ENCODE measurements around the gene KIF6. TPM values are rescaled to one million over a fixed set of nuclear protein-coding genes. Genes with fewer than 3 reads are reported as not detected.

KIF6 gene
- total RNA-seq, 1 donor from 2014 or later = 2.7 TPM

- H3K4me2 ChIP-seq = no peak overlapping the region
- no peak for DNase-seq (ENCODE audit: low spot score)
- H3K27ac Mint-ChIP-seq = no peak overlapping the region
- no peaks in the 10 kb centered on the region for H3K27me3 Mint-ChIP-seq (ENCODE audit: insufficient read depth, low read depth)
- H3K36me3 Mint-ChIP-seq = no peaks in the 10 kb centered on the region
- no peak overlapping the region for H3K27ac ChIP-seq
- no peaks in the 10 kb centered on the region for H3K79me2 ChIP-seq (ENCODE audit: low read depth)
- H2AFZ ChIP-seq (replicated peaks) = no peak overlapping the region
- H3F3A ChIP-seq (ENCODE audit: low read depth) = no peaks in the 10 kb centered on the region
- no peaks in the 10 kb centered on the region for H3K27me3 ChIP-seq
- no peaks in the 10 kb centered on the region for H3K4me1 Mint-ChIP-seq
- H3K9ac ChIP-seq = no peak overlapping the region
- no peaks in the 10 kb centered on the region for H3K4me1 ChIP-seq
- no peaks in the 10 kb centered on the region for H3K9me3 Mint-ChIP-seq
- no peaks in the 10 kb centered on the region for H4K20me1 ChIP-seq (ENCODE audit: low read depth)
- no peaks in the 10 kb centered on the region for H3K9me3 ChIP-seq (ENCODE audit: low read depth)
- H3K36me3 ChIP-seq = no peaks in the 10 kb centered on the region
- H3K4me3 Mint-ChIP-seq = no peak overlapping the region
- no peak for TF ChIP-seq CTCF (IDR thresholded peaks at IDR 0.05)
- TF ChIP-seq EZH2phosphoT487 (IDR thresholded peaks at IDR 0.05) = no peak
- no peak for TF ChIP-seq EZH2 (IDR thresholded peaks at IDR 0.05)
- no peak overlapping the region for H3K4me3 ChIP-seq
These were observed 315.3 kb downstream of the KIF6 start for GRCh38 chr6:39409889-39410288.

GRCh38 chr6:39407446-39407993 lies 317.7 kb downstream of the KIF6 start:
- Histone ChIP-seq H3K27ac (no peak overlapping the region), H3F3A (ENCODE audit: low read depth) (no peaks in the 10 kb centered on the region), H3K4me1 (no peaks in the 10 kb centered on the region), H3K36me3 (no peaks in the 10 kb centered on the region), H3K4me2 (no peak overlapping the region), H4K20me1 (ENCODE audit: low read depth) (no peaks in the 10 kb centered on the region), H3K79me2 (ENCODE audit: low read depth) (no peaks in the 10 kb centered on the region), H3K27me3 (no peaks in the 10 kb centered on the region), H3K9ac (no peak overlapping the region), H3K9me3 (ENCODE audit: low read depth) (no peaks in the 10 kb centered on the region), H3K4me3 (no peak overlapping the region), H2AFZ (replicated peaks) (no peak overlapping the region)
- Mint-ChIP-seq H3K36me3 (no peaks in the 10 kb centered on the region), H3K4me3 (no peak overlapping the region), H3K4me1 (no peaks in the 10 kb centered on the region), H3K27ac (no peak overlapping the region), H3K9me3 (no peaks in the 10 kb centered on the region), H3K27me3 (ENCODE audit: insufficient read depth, low read depth) (no peaks in the 10 kb centered on the region)
- DNase-seq (ENCODE audit: low spot score) = no peak
- TF ChIP-seq EZH2phosphoT487 (IDR thresholded peaks at IDR 0.05) = no peak
- TF ChIP-seq EZH2 (IDR thresholded peaks at IDR 0.05) = no peak
- TF ChIP-seq CTCF (IDR thresholded peaks at IDR 0.05) = no peak

GRCh38 chr6:39404312-39404711 lies 320.9 kb downstream of the KIF6 start:
- Histone ChIP-seq H3K79me2 (ENCODE audit: low read depth) (no peaks in the 10 kb centered on the region), H3K27me3 (no peaks in the 10 kb centered on the region), H3K9me3 (ENCODE audit: low read depth) (no peaks in the 10 kb centered on the region), H3K36me3 (no peaks in the 10 kb centered on the region), H2AFZ (replicated peaks) (no peak overlapping the region), H3K4me2 (no peak overlapping the region), H3K4me3 (no peak overlapping the region), H4K20me1 (ENCODE audit: low read depth) (no peaks in the 10 kb centered on the region), H3K27ac (no peak overlapping the region), H3F3A (ENCODE audit: low read depth) (no peaks in the 10 kb centered on the region), H3K9ac (no peak overlapping the region), H3K4me1 (no peaks in the 10 kb centered on the region)
- Mint-ChIP-seq H3K4me3 (no peak overlapping the region), H3K27me3 (ENCODE audit: insufficient read depth, low read depth) (no peaks in the 10 kb centered on the region), H3K36me3 (no peaks in the 10 kb centered on the region), H3K9me3 (no peaks in the 10 kb centered on the region), H3K27ac (no peak overlapping the region), H3K4me1 (no peaks in the 10 kb centered on the region)
- TF ChIP-seq CTCF (IDR thresholded peaks at IDR 0.05) (no peak), EZH2 (IDR thresholded peaks at IDR 0.05) (no peak), EZH2phosphoT487 (IDR thresholded peaks at IDR 0.05) (no peak)
- DNase-seq (ENCODE audit: low spot score) = no peak

All from neural progenitor cell (in vitro differentiated cells).